ENCODE data around the gene JADE1.

The JADE1 gene

GRCh38 chr4:128921954-128922353 is 112.5 kb downstream of the JADE1 start:
- no peak for TF ChIP-seq CTCF (IDR thresholded peaks at IDR 0.05)
